Measurements from ENCODE around the gene ANKRD29.

ANKRD29 gene

DNA sequence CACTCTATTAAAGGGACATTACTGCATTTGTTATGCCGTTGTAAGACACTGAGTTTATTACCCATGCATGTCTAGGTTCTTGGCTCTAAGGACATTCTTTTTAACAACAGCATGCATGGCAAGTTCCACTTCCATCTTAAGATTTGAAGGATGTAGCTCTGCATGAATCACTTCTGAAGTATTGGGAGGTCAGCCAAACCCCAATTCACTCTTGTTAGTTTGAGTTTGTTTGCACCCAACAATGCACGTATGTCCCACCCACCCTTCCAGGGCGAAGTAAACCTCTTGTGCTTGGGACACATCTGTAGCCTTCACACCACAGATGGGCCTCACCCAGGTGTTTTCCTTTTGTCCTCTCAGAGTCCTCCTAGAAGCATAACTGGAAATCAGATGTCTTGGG, 21.0 kb upstream of the ANKRD29 start:
- DNase-seq: no peak

DNA sequence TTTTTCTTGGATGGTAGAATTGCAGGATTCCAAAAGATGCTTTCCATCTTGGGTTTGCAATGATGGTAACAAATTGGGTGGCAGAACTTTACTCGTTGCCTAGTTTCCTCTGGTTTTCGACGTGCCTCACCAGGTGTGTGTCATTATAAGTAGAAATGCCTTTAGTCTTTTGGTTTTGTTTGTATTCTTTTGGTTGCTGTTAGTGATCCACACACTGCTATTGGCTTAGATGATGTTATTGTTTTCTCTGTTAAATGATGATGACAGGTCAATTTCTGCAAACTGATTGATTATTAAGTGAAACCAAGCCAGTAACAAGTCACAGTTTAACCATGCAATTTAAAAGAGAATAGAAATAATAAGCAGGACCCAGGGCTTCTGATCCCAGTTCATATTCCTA, 20.4 kb upstream of the ANKRD29 start:
- DNase-seq: no peak

DNA sequence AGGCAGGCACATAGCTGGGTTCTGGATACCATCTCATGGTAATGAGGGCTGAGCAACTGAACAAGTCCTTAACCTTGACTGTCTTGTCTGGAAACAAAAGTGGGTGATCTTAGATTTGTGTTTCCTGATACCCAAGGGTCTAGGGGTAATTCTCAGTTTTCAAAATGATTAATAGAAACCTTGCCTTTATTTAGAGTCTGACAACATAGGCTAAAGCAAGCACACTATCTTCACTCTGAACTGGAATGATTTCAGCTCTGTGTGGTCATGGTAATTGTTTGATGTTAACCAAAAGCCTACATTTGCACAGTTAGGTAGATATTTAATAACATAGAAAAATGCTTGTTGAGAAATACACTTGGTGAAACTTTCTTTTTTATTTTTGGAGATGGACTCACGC, 19.8 kb upstream of the ANKRD29 start:
- DNase-seq: no peak

DNA sequence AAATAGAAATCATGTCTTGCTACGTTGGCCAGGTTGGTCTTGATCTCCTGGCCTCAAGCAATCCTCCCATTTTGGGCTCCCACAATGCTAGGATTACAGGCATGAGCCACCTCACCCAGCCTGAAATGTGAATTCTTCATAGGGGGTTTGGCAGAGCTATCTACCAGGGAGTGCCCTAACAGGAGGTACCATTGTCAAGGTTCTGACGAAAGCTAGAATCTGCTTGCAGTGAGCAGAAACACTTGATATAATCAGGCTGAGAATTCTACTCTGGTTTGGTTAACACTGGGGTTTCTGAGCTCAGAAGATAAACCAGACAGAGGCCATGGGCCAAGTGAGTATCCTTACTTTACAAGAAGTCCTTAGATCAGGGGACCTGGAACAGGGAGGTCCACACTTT, 19.3 kb upstream of the ANKRD29 start:
- no peak for DNase-seq

DNA sequence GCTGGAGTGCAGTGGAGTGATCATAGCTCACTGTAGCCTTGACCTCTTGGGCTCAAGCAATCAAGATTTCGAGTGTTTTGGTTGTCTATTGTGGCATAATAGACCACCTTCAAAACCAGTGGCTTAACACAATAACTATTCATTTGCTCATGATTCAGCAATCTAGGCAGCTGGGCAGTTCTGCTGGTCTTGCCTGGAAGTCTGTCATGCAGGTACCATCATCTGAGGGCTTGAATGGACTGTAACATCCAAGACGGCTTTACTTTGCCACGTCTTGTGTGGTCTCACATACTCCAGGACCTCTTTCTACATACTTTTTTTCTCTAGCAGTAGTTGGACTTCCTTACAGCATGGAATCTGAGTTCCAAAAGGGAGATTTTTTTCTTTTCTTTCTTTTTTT, 13.2 kb upstream of the ANKRD29 start:
- DNase-seq: no peak

- DNase-seq: no peak
Observed at GRCh38 chr18:23675236-23675635, 12.5 kb upstream of the ANKRD29 start.

GRCh38 chr18:23673725-23674124, 11.0 kb upstream of the ANKRD29 start:
- no peak for DNase-seq

GRCh38 chr18:23671564-23671963, 8.9 kb upstream of the ANKRD29 start:
- no peak for DNase-seq

DNA sequence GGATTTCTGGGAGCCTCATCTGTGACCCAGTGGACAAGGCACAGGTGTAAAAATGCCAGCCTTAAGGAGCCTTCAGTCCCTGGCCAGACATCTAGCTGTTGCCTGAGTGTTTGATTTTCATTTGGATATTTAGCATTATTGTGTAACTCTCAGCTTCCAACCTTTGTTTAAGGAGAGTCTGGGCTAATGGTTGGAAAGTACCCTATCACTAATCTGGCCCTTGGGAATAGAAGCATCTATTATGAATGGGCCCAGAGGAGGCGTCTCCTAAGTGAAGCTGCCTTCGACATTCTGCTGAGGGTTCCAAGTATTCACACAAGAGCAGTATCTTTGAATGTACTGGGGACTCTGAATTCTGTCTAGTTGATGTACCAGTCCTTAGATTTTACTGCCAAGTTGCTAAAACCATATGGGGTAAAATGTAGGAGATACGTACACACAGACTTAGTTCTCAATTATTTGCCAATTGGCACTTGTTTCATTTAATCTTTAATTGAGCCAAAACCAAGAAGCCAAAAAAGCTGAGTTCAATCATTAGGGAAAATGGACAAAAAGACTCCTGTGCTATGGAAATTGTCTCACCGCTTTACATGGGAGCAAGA, 7.2 kb upstream of the ANKRD29 start:
- DNase-seq: no peak

GRCh38 chr18:23669202-23669766, 6.6 kb upstream of the ANKRD29 start:
- DNase-seq: no peak

DNA sequence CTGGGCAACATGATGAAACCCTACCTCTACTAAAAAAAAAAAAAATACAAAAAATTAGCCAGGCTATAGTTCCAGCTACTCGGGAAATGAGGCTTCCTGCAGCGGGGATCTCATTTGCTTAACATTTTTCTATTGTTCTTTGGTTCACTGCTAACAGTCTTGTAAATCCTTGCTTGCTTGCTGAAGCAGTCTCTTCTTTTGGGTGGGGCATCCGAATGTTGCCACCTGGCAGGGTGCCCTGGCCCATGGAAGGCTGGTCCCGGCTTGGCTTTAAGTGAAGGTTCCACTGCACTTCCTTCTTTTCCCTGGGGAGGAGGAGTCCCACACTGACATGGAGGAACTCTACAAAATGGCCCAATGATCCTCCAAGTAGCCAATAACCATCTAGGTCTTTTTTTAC, 6.0 kb upstream of the ANKRD29 start:
- DNase-seq: no peak

GRCh38 chr18:23667114-23667513, 4.4 kb upstream of the ANKRD29 start:
- no peak for DNase-seq

DNA sequence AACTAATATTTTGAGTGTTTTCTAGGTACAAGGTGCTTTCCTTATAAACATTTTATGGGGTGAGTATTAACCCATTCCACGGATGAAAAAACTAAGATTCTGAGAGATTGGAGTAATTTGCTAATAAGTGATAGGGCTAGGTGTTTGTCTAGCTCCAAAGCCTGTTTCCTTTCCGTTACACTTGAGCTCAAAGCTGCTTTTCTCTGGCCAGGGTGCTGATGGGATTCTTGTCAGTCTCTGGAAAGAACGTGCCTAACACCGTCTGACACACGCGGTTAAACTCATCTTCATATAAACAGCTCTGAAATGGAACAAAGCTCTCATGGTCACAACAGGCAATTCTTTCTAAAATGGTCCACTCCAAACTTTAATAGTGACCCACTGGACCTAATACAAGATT, 2.0 kb upstream of the ANKRD29 start:
- DNase-seq: no peak

DNA sequence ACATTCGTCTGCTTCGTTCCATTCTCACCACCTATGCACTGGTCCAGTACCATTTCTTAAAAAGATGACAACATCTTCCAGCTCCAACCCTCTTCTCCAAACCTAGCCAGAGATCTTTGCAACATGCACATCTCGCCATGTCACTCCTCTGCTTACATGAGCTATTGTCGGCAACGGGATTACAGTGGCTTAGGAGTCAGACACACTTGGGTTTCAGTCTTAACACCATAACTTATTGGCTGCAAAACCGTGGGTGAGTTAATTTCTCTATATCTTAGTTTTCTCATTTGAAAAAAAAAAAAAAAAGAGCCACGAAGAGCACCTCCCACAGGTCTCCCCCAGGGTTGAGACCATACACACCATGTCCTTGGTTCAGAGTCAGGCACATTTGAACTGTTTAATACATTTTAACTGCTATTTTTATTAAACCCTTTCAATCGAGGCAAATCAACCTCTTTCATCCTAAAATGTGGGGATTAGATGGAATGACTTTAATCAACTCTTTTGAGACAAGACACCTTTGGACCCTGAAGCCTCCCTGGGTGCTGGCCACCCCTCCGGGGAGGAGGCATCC, 889 bp downstream of the ANKRD29 start:
- DNase-seq: no peak

- no peak for DNase-seq
Observed at GRCh38 chr18:23658285-23658684, 4.4 kb downstream of the ANKRD29 start.

- DNase-seq: no peak
Observed at GRCh38 chr18:23652232-23652631, 10.5 kb downstream of the ANKRD29 start.

DNA sequence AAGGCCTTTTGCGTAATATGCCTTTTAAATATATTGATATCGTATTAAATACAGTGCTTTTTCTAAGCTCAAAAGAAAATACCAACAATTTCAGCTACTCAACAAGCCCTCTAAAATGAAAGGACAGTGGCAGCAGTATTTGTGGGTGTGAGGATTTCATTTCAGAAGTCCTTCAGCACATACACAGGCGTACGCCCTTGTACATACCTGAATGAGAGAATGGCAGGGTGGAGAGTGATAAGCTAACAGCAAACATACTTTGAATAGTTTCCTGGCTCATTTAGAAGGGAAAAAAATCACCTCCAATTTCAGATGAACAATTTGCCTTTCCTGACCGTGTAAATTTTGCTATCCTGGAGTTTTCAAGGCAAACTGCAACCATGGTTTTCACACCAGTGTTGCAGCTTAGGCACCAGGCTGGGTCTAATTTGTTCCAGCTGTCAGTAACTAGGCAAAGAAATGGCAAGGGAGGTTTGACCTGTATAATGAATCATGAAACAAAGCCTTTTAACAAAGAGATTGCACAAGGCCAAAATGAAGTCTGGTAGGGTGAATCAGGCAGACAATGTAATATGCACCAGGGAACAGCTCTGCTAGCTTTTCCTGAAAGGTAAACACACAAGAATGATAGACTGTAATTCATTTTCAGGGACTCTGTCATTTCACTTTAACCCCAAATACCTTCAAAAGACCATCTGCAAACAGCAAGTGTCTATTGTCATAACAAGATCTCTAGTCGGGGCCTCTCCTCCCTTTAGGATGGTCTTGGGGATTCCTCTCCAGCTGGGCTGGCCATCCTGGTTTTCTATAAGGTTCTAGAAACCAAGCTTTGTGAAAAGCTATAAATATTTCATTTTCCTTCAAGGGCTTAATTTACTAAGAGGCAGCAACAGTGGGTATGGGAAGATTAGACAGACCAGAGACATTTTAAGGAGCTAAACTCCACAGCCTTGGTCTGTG, 11.5 kb downstream of the ANKRD29 start:
- no peak for DNase-seq

DNA sequence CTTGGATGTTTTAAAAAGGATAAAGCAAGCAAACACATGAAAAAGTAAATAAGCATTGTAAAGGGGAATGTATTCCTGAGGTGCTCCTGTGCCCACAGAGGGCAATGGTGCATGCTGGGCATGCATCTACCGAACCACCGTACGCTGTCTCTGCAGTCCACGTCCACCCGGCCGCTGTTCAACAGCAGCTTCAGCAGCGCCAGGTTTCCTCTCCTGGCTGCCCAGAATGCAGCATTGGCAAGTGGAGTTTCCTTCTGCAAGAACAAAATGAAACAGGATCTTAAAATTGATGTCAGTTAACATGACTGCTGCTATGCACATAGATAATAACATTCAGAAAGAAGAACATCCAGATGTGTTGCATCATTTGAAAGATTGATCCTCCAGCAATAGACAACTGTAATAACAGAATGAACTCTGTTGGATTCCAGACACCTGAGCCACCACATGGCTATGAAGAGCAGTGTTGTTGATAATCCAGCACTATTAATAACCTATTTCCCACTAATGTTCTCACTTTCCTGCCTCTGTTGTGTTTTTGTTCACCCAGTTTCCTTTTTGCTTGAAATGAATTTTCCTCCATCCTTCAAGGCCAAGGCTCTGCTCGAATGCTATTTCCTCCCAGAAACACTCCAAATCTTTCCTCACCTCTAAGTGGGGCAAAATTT, 13.6 kb downstream of the ANKRD29 start:
- no peak for DNase-seq

DNA sequence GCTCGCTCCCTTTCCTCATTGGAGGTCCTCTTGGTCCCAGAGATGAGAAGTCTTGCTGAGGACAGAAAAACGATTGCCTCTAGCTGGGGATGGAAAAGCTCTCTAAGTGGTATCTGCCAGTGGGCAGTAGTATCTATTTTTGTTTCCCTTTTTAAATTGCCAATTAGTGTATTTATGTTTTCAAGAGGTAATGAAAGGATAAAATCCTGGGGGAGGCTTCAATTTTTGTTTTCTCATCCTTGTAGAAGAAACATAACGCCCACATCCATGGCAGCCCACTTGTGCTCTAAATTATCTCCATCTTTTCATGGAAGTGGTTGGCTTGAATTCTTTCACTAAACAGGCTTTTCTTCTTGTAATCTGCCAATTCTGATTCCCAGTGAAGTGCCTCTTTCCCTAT, 14.3 kb downstream of the ANKRD29 start:
- DNase-seq: no peak

- DNase-seq: no peak
Observed at GRCh38 chr18:23646282-23646681, 16.4 kb downstream of the ANKRD29 start.

DNA sequence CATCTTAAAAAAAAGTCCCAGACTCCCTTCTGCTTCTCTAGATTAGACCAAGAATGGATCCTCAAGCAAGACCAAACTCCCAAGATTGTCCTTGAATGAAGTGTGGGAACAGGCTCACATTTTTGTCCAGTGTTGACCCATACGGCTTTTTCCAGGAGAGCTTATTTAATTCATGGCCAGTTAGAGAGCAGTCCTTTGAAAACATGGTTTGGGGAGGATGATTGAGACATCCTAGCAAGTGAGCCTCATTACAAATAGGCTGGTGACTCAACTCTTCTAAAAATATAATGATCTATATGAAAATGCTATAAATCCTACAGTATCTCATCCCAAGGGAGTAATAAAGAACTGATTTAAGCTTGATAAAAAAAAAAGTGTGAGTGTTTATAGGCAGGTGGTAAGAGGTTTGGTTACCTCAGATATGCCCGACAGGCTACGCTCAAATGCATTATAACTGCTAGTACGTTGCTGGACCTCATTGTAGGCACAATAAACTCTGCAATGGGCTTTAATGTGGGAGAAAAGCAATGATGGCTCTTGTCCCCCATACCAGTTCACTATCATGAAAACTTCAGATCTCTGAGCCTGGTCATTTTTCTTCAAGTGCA, 17.0 kb downstream of the ANKRD29 start:
- DNase-seq: no peak

GRCh38 chr18:23643815-23644490, 18.8 kb downstream of the ANKRD29 start:
- no peak for DNase-seq

Measured in NCI-H1092 treated with DMSO at 0.1 percent for 48 hours (cell line).